ENCODE results near the gene ADRA2B.

ADRA2B gene

DNA sequence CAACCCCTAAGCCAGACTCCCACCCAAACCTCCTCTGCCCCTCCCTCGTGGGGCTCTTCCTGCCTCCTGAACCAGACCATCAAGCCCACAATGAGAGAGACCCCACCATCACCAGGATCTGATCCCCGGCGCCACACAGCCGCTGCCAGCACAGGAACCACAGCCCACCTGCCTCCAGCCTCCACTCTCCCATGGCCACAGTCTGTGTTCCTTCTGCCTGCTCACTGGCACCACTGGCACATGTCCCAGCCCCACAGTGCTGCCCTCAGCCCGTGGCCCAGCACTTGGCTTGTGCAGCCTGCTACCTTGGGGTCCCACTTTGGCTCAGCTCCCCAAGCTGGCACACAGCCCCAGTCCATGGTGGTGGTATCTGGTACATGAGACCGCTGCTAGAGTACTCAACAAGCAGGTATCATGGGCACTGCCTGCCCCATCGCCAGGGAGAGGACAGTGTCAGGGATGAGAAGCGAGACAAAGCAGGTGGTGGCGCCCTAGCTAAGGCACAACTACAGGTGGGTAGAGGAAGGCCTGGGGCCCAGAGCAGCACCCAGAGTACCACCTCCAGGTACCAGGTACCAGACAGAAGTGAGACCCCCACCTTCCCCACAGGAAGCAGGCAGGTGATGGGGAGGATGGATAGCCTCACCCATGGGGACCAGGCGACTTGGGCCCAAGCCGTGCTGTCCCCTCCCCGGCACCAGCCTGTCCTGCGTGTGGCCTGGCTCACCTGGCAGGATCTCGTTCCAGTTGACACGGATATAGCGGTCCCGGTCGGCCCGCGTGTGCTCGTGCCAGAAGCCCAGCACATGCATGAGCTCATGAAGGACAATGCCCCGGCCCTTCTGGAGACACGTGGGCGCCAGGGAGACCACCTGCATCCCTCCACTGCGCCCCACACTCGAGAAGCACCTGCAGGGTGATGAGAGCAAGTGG lies 15.7 kb upstream of the ADRA2B start:
- TF ChIP-seq, protein P1, sequence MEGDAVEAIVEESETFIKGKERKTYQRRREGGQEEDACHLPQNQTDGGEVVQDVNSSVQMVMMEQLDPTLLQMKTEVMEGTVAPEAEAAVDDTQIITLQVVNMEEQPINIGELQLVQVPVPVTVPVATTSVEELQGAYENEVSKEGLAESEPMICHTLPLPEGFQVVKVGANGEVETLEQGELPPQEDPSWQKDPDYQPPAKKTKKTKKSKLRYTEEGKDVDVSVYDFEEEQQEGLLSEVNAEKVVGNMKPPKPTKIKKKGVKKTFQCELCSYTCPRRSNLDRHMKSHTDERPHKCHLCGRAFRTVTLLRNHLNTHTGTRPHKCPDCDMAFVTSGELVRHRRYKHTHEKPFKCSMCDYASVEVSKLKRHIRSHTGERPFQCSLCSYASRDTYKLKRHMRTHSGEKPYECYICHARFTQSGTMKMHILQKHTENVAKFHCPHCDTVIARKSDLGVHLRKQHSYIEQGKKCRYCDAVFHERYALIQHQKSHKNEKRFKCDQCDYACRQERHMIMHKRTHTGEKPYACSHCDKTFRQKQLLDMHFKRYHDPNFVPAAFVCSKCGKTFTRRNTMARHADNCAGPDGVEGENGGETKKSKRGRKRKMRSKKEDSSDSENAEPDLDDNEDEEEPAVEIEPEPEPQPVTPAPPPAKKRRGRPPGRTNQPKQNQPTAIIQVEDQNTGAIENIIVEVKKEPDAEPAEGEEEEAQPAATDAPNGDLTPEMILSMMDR (IDR thresholded peaks at IDR 0.05; ENCODE audit: low read depth, low read length, missing control alignments) = no peak
- no peak for DNase-seq (ENCODE audit: low read depth)
- H3K4me3 ChIP-seq (ENCODE audit: low read depth, low read length) = no peak overlapping the region

DNA sequence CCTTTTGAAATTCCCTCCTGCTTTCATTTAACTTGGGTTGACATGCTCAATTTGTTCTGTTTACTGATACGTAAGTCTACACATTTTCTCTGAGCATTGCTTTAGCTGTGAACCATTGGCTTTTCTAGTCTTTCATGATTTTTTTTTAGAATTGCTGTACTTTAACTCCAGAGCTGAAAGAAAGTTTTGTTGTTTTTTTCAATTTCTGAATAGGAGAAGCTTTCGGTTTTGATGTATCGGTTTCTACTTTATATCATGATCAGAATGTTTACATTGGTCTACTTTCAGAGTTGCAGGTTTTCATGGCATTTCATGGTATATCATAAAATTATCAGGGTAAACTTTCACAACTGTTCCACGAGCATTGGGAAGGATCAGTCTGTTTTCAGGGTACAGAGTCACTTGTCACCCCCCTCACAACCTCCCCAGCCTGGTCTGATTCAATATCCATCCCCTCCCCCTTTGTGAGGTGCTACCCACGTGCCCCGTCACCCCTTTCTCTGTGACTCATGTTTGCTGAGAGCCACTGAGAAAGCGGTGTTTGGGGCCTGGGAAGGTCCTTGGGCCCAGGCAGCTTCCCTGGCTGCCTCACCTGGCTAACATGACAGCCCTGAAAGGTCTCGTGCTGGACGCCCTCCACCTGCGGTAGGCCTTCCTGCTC lies 14.9 kb upstream of the ADRA2B start:
- DNase-seq (ENCODE audit: low read depth) = no peak
- no peak overlapping the region for H3K4me3 ChIP-seq (ENCODE audit: low read depth, low read length)
- TF ChIP-seq, protein P1 (IDR thresholded peaks at IDR 0.05; ENCODE audit: low read depth, low read length, missing control alignments) = no peak

DNA sequence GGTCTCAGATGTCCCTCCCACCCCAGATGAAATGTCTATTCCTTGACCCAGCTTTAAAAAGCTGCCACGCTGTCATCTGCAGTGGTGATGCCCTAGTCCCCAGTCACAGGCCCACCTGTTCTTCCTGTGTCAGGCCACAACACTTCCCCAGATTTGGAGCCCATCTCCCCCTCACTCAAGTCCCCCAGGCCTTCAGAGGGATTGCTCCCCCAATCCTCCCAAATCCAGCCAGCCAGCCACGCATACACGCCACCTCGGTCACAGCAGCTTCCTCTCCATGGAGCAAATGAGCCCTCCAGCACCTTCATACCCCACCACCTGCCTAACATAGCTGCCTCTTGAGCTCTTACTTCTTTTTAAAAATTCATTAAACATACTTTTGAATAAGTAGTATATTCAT lies 14.1 kb upstream of the ADRA2B start:
- TF ChIP-seq, protein P1 (IDR thresholded peaks at IDR 0.05; ENCODE audit: low read depth, low read length, missing control alignments) = no peak
- no peak for DNase-seq (ENCODE audit: low read depth)

DNA sequence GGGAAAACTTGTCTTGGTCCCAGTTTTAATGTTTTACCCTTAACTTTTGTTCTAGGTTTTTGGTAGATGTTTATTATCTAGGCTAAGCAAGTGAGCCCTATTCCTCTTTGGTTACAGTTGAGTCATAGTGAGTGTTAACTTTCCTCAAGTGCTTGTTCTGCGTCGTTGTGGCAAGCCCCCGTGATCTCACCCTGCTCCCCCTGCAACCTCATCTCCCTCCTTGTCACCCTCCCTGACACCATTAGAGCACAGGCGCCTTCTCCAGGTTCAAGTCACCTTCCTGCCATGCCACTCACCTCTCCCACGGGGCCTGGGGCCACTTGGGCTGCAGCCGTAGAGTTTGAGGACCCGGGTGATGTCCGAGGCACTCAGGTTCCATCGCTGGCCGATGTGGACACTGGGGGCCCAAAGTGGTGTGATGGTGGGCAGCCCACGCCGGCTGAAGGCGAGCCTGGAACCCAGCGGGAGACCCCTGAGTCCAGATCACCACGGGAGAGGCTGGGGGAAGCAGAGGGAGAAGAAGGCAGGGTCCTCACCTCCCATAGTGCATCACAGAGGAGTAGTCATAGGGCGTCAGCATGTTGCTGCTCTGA lies 13.3 kb upstream of the ADRA2B start:
- TF ChIP-seq, protein P1 (IDR thresholded peaks at IDR 0.05; ENCODE audit: low read depth, low read length, missing control alignments) = no peak
- H3K4me3 ChIP-seq (ENCODE audit: low read depth, low read length) = no peak overlapping the region
- DNase-seq (ENCODE audit: low read depth) = no peak

More for the DNA sequence above, 14.1 kb upstream of the ADRA2B start:
- H3K4me3 ChIP-seq (ENCODE audit: low read depth, low read length) = no peak overlapping the region

DNA sequence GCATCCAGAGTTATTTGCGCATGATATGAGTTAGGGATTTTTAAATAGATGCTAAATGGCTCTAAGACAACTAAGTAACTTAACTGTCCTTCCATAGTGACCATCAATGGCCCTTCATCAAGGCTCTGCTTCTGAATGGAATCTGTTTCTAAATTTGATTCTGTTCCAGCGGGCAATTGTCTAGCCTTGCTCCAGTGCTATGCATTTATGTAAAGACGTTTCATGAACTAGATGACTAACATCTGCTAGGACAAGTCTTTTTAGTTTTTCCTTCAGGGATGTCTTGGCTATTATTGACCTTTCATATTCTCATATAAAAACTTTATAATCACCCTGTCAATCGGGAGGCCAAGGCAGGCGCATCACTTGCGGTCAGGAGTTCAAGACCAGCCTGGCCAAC lies 12.1 kb upstream of the ADRA2B start:
- DNase-seq (ENCODE audit: low read depth) = no peak
- TF ChIP-seq, protein P1 (IDR thresholded peaks at IDR 0.05; ENCODE audit: low read depth, low read length, missing control alignments) = no peak
- H3K4me3 ChIP-seq (ENCODE audit: low read depth, low read length) = no peak overlapping the region

DNA sequence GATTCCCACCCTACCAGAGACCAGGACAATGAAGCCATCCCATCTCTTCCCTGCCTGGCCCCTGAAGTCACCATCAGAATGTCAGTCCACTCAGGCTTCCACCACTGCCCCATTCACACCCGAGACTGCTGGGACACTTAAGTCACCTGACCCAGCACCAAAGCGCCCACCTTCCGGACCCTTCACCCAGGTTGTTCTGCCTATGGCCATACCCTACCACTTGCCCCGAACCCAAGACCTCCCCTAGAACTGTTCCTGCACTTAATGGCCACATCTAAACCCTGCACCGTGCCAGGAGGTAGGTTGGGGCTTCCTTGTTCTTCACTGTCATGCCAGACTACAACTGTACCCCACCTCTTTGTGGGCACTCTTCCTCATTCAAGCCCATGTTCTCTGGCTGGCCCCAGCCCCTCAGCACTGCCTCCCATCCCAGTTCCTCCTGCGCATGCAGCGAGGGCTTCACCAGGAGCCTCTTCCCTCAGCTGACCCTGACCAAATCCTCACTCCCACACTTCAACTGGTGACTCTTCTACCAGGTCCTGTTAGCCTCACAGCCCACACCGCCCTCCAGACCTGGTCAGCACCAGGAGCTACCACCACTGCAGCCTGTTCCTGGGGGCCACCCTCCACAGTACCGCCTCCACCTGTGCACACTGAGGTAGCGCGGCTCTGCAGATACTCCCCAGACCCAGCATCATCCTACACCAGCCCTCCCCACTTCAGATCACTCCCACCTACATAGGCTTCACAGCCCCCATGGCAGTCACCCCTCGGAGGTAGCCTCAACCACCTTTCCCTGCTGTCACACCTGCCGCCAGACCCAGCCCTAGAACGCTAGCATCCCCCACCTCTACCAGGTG lies 8.3 kb upstream of the ADRA2B start:
- no peak overlapping the region for H3K4me3 ChIP-seq (ENCODE audit: low read depth, low read length)
- TF ChIP-seq, protein P1 (IDR thresholded peaks at IDR 0.05; ENCODE audit: low read depth, low read length, missing control alignments) = no peak
- DNase-seq (ENCODE audit: low read depth) = no peak

All from GM12864 (cell line).